Panc1 (cell line): ENCODE data around the gene ADCYAP1R1. TPM values are rescaled to one million over a fixed set of nuclear protein-coding genes. Genes with fewer than 3 reads are reported as not detected.

Source experiments
- ATAC-seq: fragments of 200-7000 bp; cut with Tn5 transposase; 2 replicates; pipeline ENCODE4 v1.9.1; 2020; ENCODE audit warnings: mild to moderate bottlenecking, moderate library complexity
- BruUV-seq: library from RNA; stranded (reverse); fragments of 400-500 nt; replicated peaks from 2 replicates; lab custom pipeline; 2021; lab: Mats Ljungman, UMichigan
- CTCF ChIA-PET: fragments of 300-600 bp; sonication (Branson Sonifier 250); formaldehyde crosslinking; loops from one replicate; lab custom pipeline; 2022; ENCODE audit warnings: antibody characterized with exemption; lab: Charles Lee
- POLR2A ChIA-PET: fragments of 300-600 bp; sonication (Branson Sonifier 250); formaldehyde crosslinking; loops from one replicate; lab custom pipeline; 2022; ENCODE audit warnings: antibody characterized with exemption; lab: Charles Lee
- DNase-seq: peaks from one replicate; pipeline ENCODE4 v3.0.0-alpha.2; 2010; ENCODE audit warnings: low read depth, low spot score
- H3K27ac ChIP-seq: 2 replicates; pipeline ENCODE4 v1.5.1; 2011; ENCODE audit warnings: mild to moderate bottlenecking, low read length, inconsistent platforms
- H3K27me3 ChIP-seq: fragments of 200-500 bp; sonication (Bioruptor generic); 2 replicates; pipeline ENCODE4 v1.6.0; 2014; ENCODE audit warnings: low read length, inconsistent platforms; ENCODE audit not compliant: control insufficient read depth, insufficient read depth
- H3K36me3 ChIP-seq: fragments of 200-500 bp; sonication (Bioruptor generic); 2 replicates; pipeline ENCODE4 v1.5.1; 2014; ENCODE audit warnings: inconsistent platforms, mild to moderate bottlenecking, low read length, moderate library complexity; ENCODE audit not compliant: control insufficient read depth, insufficient read depth
- H3K4me1 ChIP-seq: 2 replicates; pipeline ENCODE4 v1.5.1; 2011; ENCODE audit warnings: inconsistent platforms, mild to moderate bottlenecking, low read length, moderate library complexity; ENCODE audit not compliant: control insufficient read depth, insufficient read depth
- H3K4me3 ChIP-seq, 2 experiments: 2 replicates each; pipeline ENCODE4 v1.5.1; 2011 to 2012; ENCODE audit warnings: low read depth in 2 of 2, low read length in 2 of 2, mild to moderate bottlenecking in 2 of 2, inconsistent platforms in 1 of 2, moderate library complexity in 1 of 2
- H3K9me3 ChIP-seq: fragments of 200-500 bp; sonication (Bioruptor generic); 2 replicates; pipeline ENCODE4 v1.5.1; 2014; ENCODE audit warnings: low read depth, mild to moderate bottlenecking, inconsistent platforms, low read length, moderate library complexity; ENCODE audit not compliant: control insufficient read depth, insufficient read depth
- CTCF ChIP-seq: fragments of 450-650 bp; IDR thresholded peaks from 2 replicates; pipeline ENCODE4 v1.5.1; 2017; ENCODE audit warnings: mild to moderate bottlenecking
- POLR2AphosphoS5 ChIP-seq: IDR thresholded peaks from 2 replicates; pipeline ENCODE4 v1.6.1; 2012; ENCODE audit warnings: mild to moderate bottlenecking, low read depth, low read length, moderate library complexity
- REST ChIP-seq, 2 experiments: IDR thresholded peaks; 2 replicates each; pipeline ENCODE4 v1.6.1; 2011 to 2012; ENCODE audit warnings: low read depth in 2 of 2, control low read depth in 1 of 2, low read length in 1 of 2, mild to moderate bottlenecking in 1 of 2, moderate library complexity in 1 of 2; ENCODE audit not compliant: insufficient read depth in 1 of 2
- TCF7L2 ChIP-seq: IDR thresholded peaks from 2 replicates; pipeline ENCODE4 v1.6.1; 2011; ENCODE audit warnings: mild to moderate bottlenecking, low read depth, low read length, inconsistent platforms
- in situ Hi-C: cut with HindIII; loops from 2 replicates; pipeline ENCODE4 v1.10.0; 2016; ENCODE audit warnings: low sequenced_read_pairs, low pct_unique_long_range_greater_than_20kb
- intact Hi-C: fragments of 100-400 bp; cut with micrococcal nuclease; formaldehyde crosslinking; loops from one replicate; pipeline ENCODE4 v1.10.0; 2022; ENCODE audit not compliant: unreplicated experiment
- total RNA-seq: library from RNA; stranded (reverse); gene quantifications from one replicate; pipeline ENCODE4 v1.2.1, GENCODE V29; 2021; ENCODE audit not compliant: unreplicated experiment

ADCYAP1R1 gene
- total RNA-seq, 1 experiment from 2014 or later = not detected

- ChIA-PET CTCF (interaction anchor here (1.4 kb wide), 1 partner anchor 23 kb away, joined by 3 read pairs; no protein-coding TSS in a partner anchor), POLR2A (no interaction called here)
- Histone ChIP-seq H3K4me3 (no peak overlapping the region), H3K27ac (no peak overlapping the region), H3K27me3 (peaks cover 42% of the 10 kb centered on the region), H3K36me3 (no peaks in the 10 kb centered on the region), H3K9me3 (no peaks in the 10 kb centered on the region), H3K4me1 (no peaks in the 10 kb centered on the region)
- no TSS peak for BruUV-seq
- intact Hi-C loops (no loop called here), in situ Hi-C loops (no loop called here)
- no peak for DNase-seq
- TF ChIP-seq REST (IDR thresholded peaks at IDR 0.05; ENCODE audit: insufficient read depth in 1 of 2, low read depth in 2 of 2, low read length in 1 of 2) = no peak
- no peak for TF ChIP-seq TCF7L2
- no peak for TF ChIP-seq CTCF
- no peak for TF ChIP-seq POLR2AphosphoS5
- ATAC-seq = no peak
Observed at GRCh38 chr7:31006857-31007256, 45.3 kb upstream of the ADCYAP1R1 start.

- Histone ChIP-seq H3K27me3 (peaks cover 42% of the 10 kb centered on the region), H3K4me3 (no peak overlapping the region), H3K27ac (no peak overlapping the region), H3K4me1 (no peaks in the 10 kb centered on the region), H3K9me3 (no peaks in the 10 kb centered on the region), H3K36me3 (no peaks in the 10 kb centered on the region)
- in situ Hi-C loops (no loop called here), intact Hi-C loops (no loop called here)
- TF ChIP-seq REST (IDR thresholded peaks at IDR 0.05; ENCODE audit: insufficient read depth in 1 of 2, low read depth in 2 of 2, low read length in 1 of 2) (no peak), CTCF (no peak)
- no TSS peak for BruUV-seq
- ATAC-seq = no peak
- no peak for DNase-seq
- POLR2A ChIA-PET = no interaction called here
- CTCF ChIA-PET = no interaction called here
Observed at GRCh38 chr7:31007634-31008033, 44.5 kb upstream of the ADCYAP1R1 start.
